Endometrial microvascular endothelial cells (primary cell): ENCODE data around the gene NCOA3. TPM values are rescaled to one million over a fixed set of nuclear protein-coding genes. Genes with fewer than 3 reads are reported as not detected.

Experiments
- in situ Hi-C: cut with HindIII; loops from 2 replicates; pipeline ENCODE4 v1.10.0; 2017; ENCODE audit warnings: low sequenced_read_pairs, low pct_unique_long_range_greater_than_20kb; ENCODE audit errors: inconsistent ontology term
- total RNA-seq: library from RNA; depleted of rRNA; stranded (reverse); fragments of >200 nt; gene quantifications from one replicate; pipeline ENCODE4 v1.2.3, GENCODE V29; 2015; ENCODE audit errors: inconsistent ontology term

The NCOA3 gene
- total RNA-seq, 1 donor from 2014 or later: 19.0 TPM

- in situ Hi-C loops: loop anchor here (25.0 kb wide), 1 partner anchor 247 kb away; the partner anchor contains the start of gene ZMYND8
Observed at GRCh38 chr20:47609001-47609400, 107.3 kb downstream of the NCOA3 start.

- in situ Hi-C loops: loop anchor here (25.0 kb wide), 1 partner anchor 248 kb away; the partner anchor contains the start of gene ZMYND8
Observed at GRCh38 chr20:47610247-47610944, 108.7 kb downstream of the NCOA3 start.

GRCh38 chr20:47610945-47611250 lies 109.2 kb downstream of the NCOA3 start:
- in situ Hi-C loops: loop anchor here (25.0 kb wide), 1 partner anchor 249 kb away; the partner anchor contains the start of gene ZMYND8

GRCh38 chr20:47611785-47612184 lies 110.1 kb downstream of the NCOA3 start:
- in situ Hi-C loops: loop anchor here (25.0 kb wide), 1 partner anchor 249 kb away; the partner anchor contains the start of gene ZMYND8

- in situ Hi-C loops: loop anchor here (25.0 kb wide), 1 partner anchor 250 kb away; the partner anchor contains the start of gene ZMYND8
Observed at GRCh38 chr20:47612670-47613069, 111.0 kb downstream of the NCOA3 start.

- in situ Hi-C loops: loop anchor here (25.0 kb wide), 1 partner anchor 253 kb away; the partner anchor contains the start of gene ZMYND8
Observed at GRCh38 chr20:47614703-47615309, 113.1 kb downstream of the NCOA3 start.

GRCh38 chr20:47618479-47618878 lies 116.8 kb downstream of the NCOA3 start:
- in situ Hi-C loops: loop anchor here (25.0 kb wide), 1 partner anchor 256 kb away; the partner anchor contains the start of gene ZMYND8

GRCh38 chr20:47620808-47621805 lies 119.4 kb downstream of the NCOA3 start:
- in situ Hi-C loops: loop anchor here (25.0 kb wide), 1 partner anchor 259 kb away; the partner anchor contains the start of gene ZMYND8

GRCh38 chr20:47622118-47622665 lies 120.5 kb downstream of the NCOA3 start:
- in situ Hi-C loops: loop anchor here (25.0 kb wide), 1 partner anchor 260 kb away; the partner anchor contains the start of gene ZMYND8

- in situ Hi-C loops: loop anchor here (25.0 kb wide), 1 partner anchor 261 kb away; the partner anchor contains the start of gene ZMYND8
Observed at GRCh38 chr20:47623206-47623605, 121.5 kb downstream of the NCOA3 start.

- in situ Hi-C loops: no loop called here
Observed at GRCh38 chr20:47627540-47627939, 125.9 kb downstream of the NCOA3 start.

GRCh38 chr20:47629907-47630306 lies 128.2 kb downstream of the NCOA3 start:
- in situ Hi-C loops: no loop called here

GRCh38 chr20:47631078-47631477 lies 129.4 kb downstream of the NCOA3 start:
- in situ Hi-C loops: no loop called here

- in situ Hi-C loops: no loop called here
Observed at GRCh38 chr20:47635256-47635655, 133.6 kb downstream of the NCOA3 start.

- in situ Hi-C loops: no loop called here
Observed at GRCh38 chr20:47638851-47639250, 137.2 kb downstream of the NCOA3 start.

- in situ Hi-C loops: no loop called here
Observed at GRCh38 chr20:47642118-47642517, 140.4 kb downstream of the NCOA3 start.

- in situ Hi-C loops: no loop called here
Observed at GRCh38 chr20:47642624-47643023, 140.9 kb downstream of the NCOA3 start.

GRCh38 chr20:47645632-47646031 lies 143.9 kb downstream of the NCOA3 start:
- in situ Hi-C loops: no loop called here
